HCT116 (cell line): Measurements from ENCODE around the gene ARHGEF3. TPM values are rescaled to one million over a fixed set of nuclear protein-coding genes. Genes with fewer than 3 reads are reported as not detected.

ENCODE experiments used
- ATAC-seq: fragments of 200-7000 bp; cut with Tn5 transposase; 2 replicates; pipeline ENCODE4 v1.9.1; 2020; ENCODE audit warnings: mild to moderate bottlenecking, moderate library complexity
- BruUV-seq: library from RNA; stranded (reverse); fragments of 400-500 nt; replicated peaks from 2 replicates; lab custom pipeline; 2021; lab: Mats Ljungman, UMichigan
- CTCF ChIA-PET: fragments of 300-600 bp; sonication (Branson Sonifier 250); formaldehyde crosslinking; loops from one replicate; lab custom pipeline; 2021; ENCODE audit warnings: antibody characterized with exemption; lab: Charles Lee
- POLR2A ChIA-PET: fragments of 300-600, 350-600 bp; sonication (Branson Sonifier 250); formaldehyde crosslinking; loops from one replicate; lab custom pipeline; 2021; ENCODE audit warnings: antibody characterized with exemption; lab: Charles Lee
- RAD21 ChIA-PET, 2 experiments: fragments of 300-600 bp; sonication (Branson Sonifier 250); formaldehyde crosslinking; loops; one replicate each; lab custom pipeline; 2023; ENCODE audit warnings: low total read pairs in 2 of 2; ENCODE audit not compliant: uncharacterized antibody in 2 of 2, unreplicated experiment in 2 of 2, low non-redundant PET in 1 of 2; lab: Charles Lee
- DNase-seq: peaks from one replicate; pipeline ENCODE4 v3.0.0-alpha.2; 2010; ENCODE audit warnings: low read depth, low spot score
- H2AFZ ChIP-seq: fragments of 200-600 bp; shearing (Covaris generic), sonication (generic); 2 replicates; pipeline ENCODE4 v1.6.1; 2017; ENCODE audit warnings: low read depth, mixed run types, mixed read lengths, antibody characterized with exemption, low read length; ENCODE audit not compliant: poor library complexity, severe bottlenecking
- H3K27ac ChIP-seq: 2 replicates; pipeline ENCODE4 v1.5.1; 2012; ENCODE audit warnings: low read depth, low read length
- H3K27me3 ChIP-seq: fragments of 200-600 bp; sonication (generic); 2 replicates; pipeline ENCODE4 v1.6.1; 2016; ENCODE audit warnings: mixed run types, low read length, mixed read lengths; ENCODE audit not compliant: insufficient read depth
- H3K36me3 ChIP-seq, 2 experiments: fragments of 200-500 bp in 1 of 2; fragments of 200-600 bp in 1 of 2; sonication (Bioruptor generic) in 1 of 2; sonication (generic) in 1 of 2; 2 replicates each; pipeline versions ENCODE4 v1.5.1 to v1.6.1; 2014 to 2016; ENCODE audit warnings: low read length in 2 of 2, inconsistent platforms in 1 of 2, mixed read lengths in 1 of 2, mixed run types in 1 of 2; ENCODE audit not compliant: insufficient read depth in 2 of 2, control insufficient read depth in 1 of 2
- H3K4me1 ChIP-seq, 2 experiments: fragments of 200-600 bp in 1 of 2; sonication (generic) in 1 of 2; 2 replicates each; pipeline versions ENCODE4 v1.5.1 to v1.6.1; 2012 to 2017; ENCODE audit warnings: low read length in 2 of 2, inconsistent platforms in 1 of 2, mild to moderate bottlenecking in 1 of 2, mixed read lengths in 1 of 2, mixed run types in 1 of 2, moderate library complexity in 1 of 2; ENCODE audit not compliant: insufficient read depth in 2 of 2, control insufficient read depth in 1 of 2
- H3K4me2 ChIP-seq: fragments of 200-600 bp; sonication (generic); 2 replicates; pipeline ENCODE4 v1.6.1; 2017; ENCODE audit warnings: mixed run types, low read length, mixed read lengths
- H3K4me3 ChIP-seq, 2 experiments: fragments of 200-600 bp in 1 of 2; sonication (generic) in 1 of 2; replicated peaks in 1 of 2; 2 replicates each; pipeline ENCODE4 v1.5.1; 2011 to 2016; ENCODE audit warnings: low read length in 2 of 2, control low read depth in 1 of 2, low read depth in 1 of 2, mild to moderate bottlenecking in 1 of 2, mixed read lengths in 1 of 2, mixed run types in 1 of 2
- H3K79me2 ChIP-seq: fragments of 200-600 bp; sonication (generic); 2 replicates; pipeline ENCODE4 v1.6.1; 2017; ENCODE audit warnings: mild to moderate bottlenecking, mixed run types, low read length, moderate library complexity, mixed read lengths; ENCODE audit not compliant: insufficient read depth
- H3K9ac ChIP-seq: fragments of 200-600 bp; sonication (generic); 2 replicates; pipeline ENCODE4 v1.6.1; 2016; ENCODE audit warnings: low read length, mixed read lengths
- H3K9me2 ChIP-seq: fragments of 200-600 bp; sonication (generic), shearing (Covaris generic); 2 replicates; pipeline ENCODE4 v1.6.1; 2017; ENCODE audit warnings: mixed run types, mild to moderate bottlenecking, moderate library complexity; ENCODE audit not compliant: insufficient read depth
- H3K9me3 ChIP-seq, 2 experiments: fragments of 200-500 bp in 1 of 2; fragments of 200-600 bp in 1 of 2; sonication (Bioruptor generic) in 1 of 2; sonication (generic) in 1 of 2; 2 replicates each; pipeline ENCODE4 v1.6.1; 2014 to 2017; ENCODE audit warnings: low read length in 2 of 2, mixed read lengths in 2 of 2, inconsistent platforms in 1 of 2, low read depth in 1 of 2, mild to moderate bottlenecking in 1 of 2, mixed run types in 1 of 2, moderate library complexity in 1 of 2; ENCODE audit not compliant: control insufficient read depth in 1 of 2, insufficient read depth in 1 of 2
- H4K20me1 ChIP-seq: fragments of 200-600 bp; sonication (generic), shearing (Covaris generic); 2 replicates; pipeline ENCODE4 v1.6.1; 2017; ENCODE audit warnings: mixed run types, mild to moderate bottlenecking, moderate library complexity; ENCODE audit not compliant: insufficient read depth
- CBX3 ChIP-seq: IDR thresholded peaks from 2 replicates; pipeline ENCODE4 v1.6.1; 2012; ENCODE audit warnings: low read depth
- CEBPB ChIP-seq: IDR thresholded peaks from 2 replicates; pipeline ENCODE4 v1.6.1; 2012; ENCODE audit warnings: low read depth
- ELF1 ChIP-seq: IDR thresholded peaks from 2 replicates; pipeline ENCODE4 v1.6.1; 2012; ENCODE audit warnings: low read depth, borderline replicate concordance
- EZH2 ChIP-seq: fragments of 200-600 bp; sonication (generic); IDR thresholded peaks from 2 replicates; pipeline ENCODE4 v1.6.1; 2017; ENCODE audit warnings: antibody characterized with exemption, mixed run types
- EZH2phosphoT487 ChIP-seq: fragments of 200-600 bp; IDR thresholded peaks from 2 replicates; pipeline ENCODE4 v1.6.1; 2018; ENCODE audit warnings: antibody characterized with exemption, borderline replicate concordance
- POLR2AphosphoS5 ChIP-seq: IDR thresholded peaks from 2 replicates; pipeline ENCODE4 v1.6.1; 2011; ENCODE audit warnings: mild to moderate bottlenecking, low read depth, low read length, moderate library complexity
- RAD21 ChIP-seq: IDR thresholded peaks from 2 replicates; pipeline ENCODE4 v1.6.1; 2012; ENCODE audit warnings: low read depth, mild to moderate bottlenecking
- SP1 ChIP-seq: IDR thresholded peaks from 2 replicates; pipeline ENCODE4 v1.6.1; 2012; ENCODE audit warnings: low read depth
- ZFX ChIP-seq: fragments of 450-650 bp; IDR thresholded peaks from 2 replicates; pipeline ENCODE4 v1.6.1; 2017
- ZNF274 ChIP-seq: fragments of 200-500 bp; sonication (Bioruptor generic); IDR thresholded peaks from 2 replicates; pipeline ENCODE4 v1.6.1; 2014; ENCODE audit warnings: mild to moderate bottlenecking, low read depth, low read length, inconsistent platforms
- intact Hi-C: fragments of 100-400 bp; cut with micrococcal nuclease; formaldehyde crosslinking; loops from 2 replicates; pipeline ENCODE4 v1.10.0; 2022
- total RNA-seq: library from RNA; stranded (reverse); gene quantifications from one replicate; pipeline ENCODE4 v1.2.1, GENCODE V29; 2021; ENCODE audit not compliant: unreplicated experiment
- TF ChIP-seq, protein P1 (sequence below): IDR thresholded peaks from 2 replicates; pipeline ENCODE4 v1.6.1; 2012; ENCODE audit warnings: low read depth

ARHGEF3 gene
- total RNA-seq, 1 experiment from 2014 or later = 18.1 TPM

DNA sequence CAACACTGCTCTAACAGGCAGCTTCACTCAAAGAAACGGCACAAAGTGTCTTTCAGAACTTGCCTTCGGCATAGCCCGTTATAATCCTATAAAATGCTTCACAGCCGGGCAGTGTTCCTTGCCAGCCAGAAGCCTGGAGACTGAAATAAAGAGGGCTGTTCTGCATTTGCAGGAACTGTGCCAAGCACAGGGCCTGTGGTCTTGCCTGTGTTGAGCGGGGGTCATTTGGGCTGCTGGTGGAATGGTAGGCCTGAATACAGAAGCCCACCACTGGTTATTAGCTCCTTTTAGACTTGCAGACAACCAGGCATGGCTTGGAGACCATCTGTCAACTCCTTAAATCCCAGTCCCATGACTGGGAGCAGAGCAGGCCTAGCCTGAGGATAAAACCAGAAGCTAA, 4.7 kb upstream of the ARHGEF3 start:
- Histone ChIP-seq H3K9me3 (no peaks in the 10 kb centered on the region), H3K4me2 (no peak overlapping the region), H3K27me3 (no peaks in the 10 kb centered on the region), H3K79me2 (no peaks in the 10 kb centered on the region), H3K9ac (no peak overlapping the region), H3K4me3 (no peak overlapping the region), H3K36me3 (no peaks in the 10 kb centered on the region), H3K27ac (no peak overlapping the region), H2AFZ (no peak overlapping the region), H3K9me2 (no peaks in the 10 kb centered on the region), H3K4me1 (peaks cover 9 to 14% of the 10 kb centered on the region in 2 experiments), H4K20me1 (no peaks in the 10 kb centered on the region)
- RAD21 ChIA-PET = no interaction called here
- DNase-seq (no peak), ATAC-seq (no peak)
- intact Hi-C loops = no loop called here
- CTCF ChIA-PET = no interaction called here
- BruUV-seq = no TSS peak
- POLR2A ChIA-PET = no interaction called here
- TF ChIP-seq ELF1 (no peak), ZFX (no peak), EZH2 (no peak), CEBPB (no peak), CBX3 (no peak), POLR2AphosphoS5 (no peak), EZH2phosphoT487 (no peak), SP1 (no peak), RAD21 (no peak), ZNF274 (no peak)
- TF ChIP-seq, protein P1, sequence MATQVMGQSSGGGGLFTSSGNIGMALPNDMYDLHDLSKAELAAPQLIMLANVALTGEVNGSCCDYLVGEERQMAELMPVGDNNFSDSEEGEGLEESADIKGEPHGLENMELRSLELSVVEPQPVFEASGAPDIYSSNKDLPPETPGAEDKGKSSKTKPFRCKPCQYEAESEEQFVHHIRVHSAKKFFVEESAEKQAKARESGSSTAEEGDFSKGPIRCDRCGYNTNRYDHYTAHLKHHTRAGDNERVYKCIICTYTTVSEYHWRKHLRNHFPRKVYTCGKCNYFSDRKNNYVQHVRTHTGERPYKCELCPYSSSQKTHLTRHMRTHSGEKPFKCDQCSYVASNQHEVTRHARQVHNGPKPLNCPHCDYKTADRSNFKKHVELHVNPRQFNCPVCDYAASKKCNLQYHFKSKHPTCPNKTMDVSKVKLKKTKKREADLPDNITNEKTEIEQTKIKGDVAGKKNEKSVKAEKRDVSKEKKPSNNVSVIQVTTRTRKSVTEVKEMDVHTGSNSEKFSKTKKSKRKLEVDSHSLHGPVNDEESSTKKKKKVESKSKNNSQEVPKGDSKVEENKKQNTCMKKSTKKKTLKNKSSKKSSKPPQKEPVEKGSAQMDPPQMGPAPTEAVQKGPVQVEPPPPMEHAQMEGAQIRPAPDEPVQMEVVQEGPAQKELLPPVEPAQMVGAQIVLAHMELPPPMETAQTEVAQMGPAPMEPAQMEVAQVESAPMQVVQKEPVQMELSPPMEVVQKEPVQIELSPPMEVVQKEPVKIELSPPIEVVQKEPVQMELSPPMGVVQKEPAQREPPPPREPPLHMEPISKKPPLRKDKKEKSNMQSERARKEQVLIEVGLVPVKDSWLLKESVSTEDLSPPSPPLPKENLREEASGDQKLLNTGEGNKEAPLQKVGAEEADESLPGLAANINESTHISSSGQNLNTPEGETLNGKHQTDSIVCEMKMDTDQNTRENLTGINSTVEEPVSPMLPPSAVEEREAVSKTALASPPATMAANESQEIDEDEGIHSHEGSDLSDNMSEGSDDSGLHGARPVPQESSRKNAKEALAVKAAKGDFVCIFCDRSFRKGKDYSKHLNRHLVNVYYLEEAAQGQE = no peak
